ENCODE measurements around the gene IDH1.

- TF ChIP-seq, protein P1, sequence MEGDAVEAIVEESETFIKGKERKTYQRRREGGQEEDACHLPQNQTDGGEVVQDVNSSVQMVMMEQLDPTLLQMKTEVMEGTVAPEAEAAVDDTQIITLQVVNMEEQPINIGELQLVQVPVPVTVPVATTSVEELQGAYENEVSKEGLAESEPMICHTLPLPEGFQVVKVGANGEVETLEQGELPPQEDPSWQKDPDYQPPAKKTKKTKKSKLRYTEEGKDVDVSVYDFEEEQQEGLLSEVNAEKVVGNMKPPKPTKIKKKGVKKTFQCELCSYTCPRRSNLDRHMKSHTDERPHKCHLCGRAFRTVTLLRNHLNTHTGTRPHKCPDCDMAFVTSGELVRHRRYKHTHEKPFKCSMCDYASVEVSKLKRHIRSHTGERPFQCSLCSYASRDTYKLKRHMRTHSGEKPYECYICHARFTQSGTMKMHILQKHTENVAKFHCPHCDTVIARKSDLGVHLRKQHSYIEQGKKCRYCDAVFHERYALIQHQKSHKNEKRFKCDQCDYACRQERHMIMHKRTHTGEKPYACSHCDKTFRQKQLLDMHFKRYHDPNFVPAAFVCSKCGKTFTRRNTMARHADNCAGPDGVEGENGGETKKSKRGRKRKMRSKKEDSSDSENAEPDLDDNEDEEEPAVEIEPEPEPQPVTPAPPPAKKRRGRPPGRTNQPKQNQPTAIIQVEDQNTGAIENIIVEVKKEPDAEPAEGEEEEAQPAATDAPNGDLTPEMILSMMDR (IDR thresholded peaks at IDR 0.05), result no peak
- no peak for TF ChIP-seq POLR2A (IDR thresholded peaks at IDR 0.05)
Measured at GRCh38 chr2:208294482-208295024, 39.7 kb upstream of the IDH1 start.

Data from tibial nerve (tissue), 3 donors.